ENCODE data around the gene ITGA7.

Gene ITGA7

GRCh38 chr12:55642669-55643068 is 65.0 kb downstream of the ITGA7 start:
- Histone ChIP-seq H2BK15ac (ENCODE audit: low read depth, poor library complexity, severe bottlenecking) (no peak overlapping the region), H3K4ac (ENCODE audit: low read depth in 1 of 2, low read length in 2 of 2) (no peak overlapping the region), H2BK120ac (ENCODE audit: low read depth, low read length) (no peak overlapping the region), H2AK5ac (ENCODE audit: low read length, severe bottlenecking) (no peak overlapping the region), H3K9me3 (ENCODE audit: control insufficient read depth, low read length) (no peaks in the 10 kb centered on the region), H3K4me2 (ENCODE audit: low read length, poor library complexity, severe bottlenecking) (no peak overlapping the region), H2AFZ (ENCODE audit: low read depth, low read length) (no peak overlapping the region), H4K8ac (ENCODE audit: low read length) (no peak overlapping the region), H3K36me3 (ENCODE audit: control insufficient read depth in 1 of 2, insufficient read depth in 2 of 2, low read depth in 1 of 2, low read length in 2 of 2) (peaks cover 0 to 4% of the 10 kb centered on the region in 2 experiments), H4K91ac (ENCODE audit: low read length) (no peak overlapping the region), H2BK5ac (ENCODE audit: low read depth, low read length, poor library complexity, severe bottlenecking) (no peak overlapping the region), H3K27ac (ENCODE audit: low read length, poor library complexity, severe bottlenecking) (no peak overlapping the region), H3K23ac (ENCODE audit: low read length in 2 of 2) (no peak overlapping the region), H3K9ac (ENCODE audit: low read length) (no peak overlapping the region), H3K27me3 (ENCODE audit: control insufficient read depth in 1 of 2, insufficient read depth in 1 of 2, low read length in 2 of 2) (peaks cover 27 to 35% of the 10 kb centered on the region in 2 experiments), H3K79me1 (replicated peaks; ENCODE audit: low read length, poor library complexity, severe bottlenecking) (no peaks in the 10 kb centered on the region), H2BK12ac (ENCODE audit: low read length in 2 of 2) (no peak overlapping the region), H3K14ac (ENCODE audit: low read length in 2 of 2) (no peak overlapping the region), H3K4me1 (ENCODE audit: control insufficient read depth, insufficient read depth, low read depth, low read length) (peaks cover 4% of the 10 kb centered on the region), H3K4me3 (ENCODE audit: insufficient read depth in 1 of 2, low read depth in 1 of 2, low read length in 2 of 2) (no peak overlapping the region), H3K18ac (ENCODE audit: low read depth in 1 of 2, low read length in 2 of 2) (no peak overlapping the region)
- WGBS, result 77% methylated on average over 5 of the region's 7 CpGs
- DNase-seq, result no peak

GRCh38 chr12:55642267-55642666 is 65.4 kb downstream of the ITGA7 start:
- no peak overlapping the region for H3K18ac ChIP-seq (ENCODE audit: low read depth in 1 of 2, low read length in 2 of 2)
- WGBS, result 34% methylated on average over 2 of the region's 2 CpGs
- H2BK5ac ChIP-seq (ENCODE audit: low read depth, low read length, poor library complexity, severe bottlenecking), result no peak overlapping the region
- peaks cover 0 to 4% of the 10 kb centered on the region in 2 experiments for H3K36me3 ChIP-seq (ENCODE audit: control insufficient read depth in 1 of 2, insufficient read depth in 2 of 2, low read depth in 1 of 2, low read length in 2 of 2)
- H3K27me3 ChIP-seq (ENCODE audit: control insufficient read depth in 1 of 2, insufficient read depth in 1 of 2, low read length in 2 of 2), result peaks cover 30 to 40% of the 10 kb centered on the region in 2 experiments
- H3K4me2 ChIP-seq (ENCODE audit: low read length, poor library complexity, severe bottlenecking), result no peak overlapping the region
- no peaks in the 10 kb centered on the region for H3K9me3 ChIP-seq (ENCODE audit: control insufficient read depth, low read length)
- no peak for DNase-seq
- no peak overlapping the region for H4K91ac ChIP-seq (ENCODE audit: low read length)
- H3K4me3 ChIP-seq (ENCODE audit: insufficient read depth in 1 of 2, low read depth in 1 of 2, low read length in 2 of 2), result no peak overlapping the region
- no peaks in the 10 kb centered on the region for H3K79me1 ChIP-seq (replicated peaks; ENCODE audit: low read length, poor library complexity, severe bottlenecking)
- H2AFZ ChIP-seq (ENCODE audit: low read depth, low read length), result no peak overlapping the region
- H3K14ac ChIP-seq (ENCODE audit: low read length in 2 of 2), result no peak overlapping the region
- no peak overlapping the region for H2AK5ac ChIP-seq (ENCODE audit: low read length, severe bottlenecking)
- no peak overlapping the region for H2BK12ac ChIP-seq (ENCODE audit: low read length in 2 of 2)
- H2BK120ac ChIP-seq (ENCODE audit: low read depth, low read length), result no peak overlapping the region
- H3K4ac ChIP-seq (ENCODE audit: low read depth in 1 of 2, low read length in 2 of 2), result no peak overlapping the region
- H2BK15ac ChIP-seq (ENCODE audit: low read depth, poor library complexity, severe bottlenecking), result no peak overlapping the region
- no peak overlapping the region for H3K9ac ChIP-seq (ENCODE audit: low read length)
- no peak overlapping the region for H3K23ac ChIP-seq (ENCODE audit: low read length in 2 of 2)
- peaks cover 4% of the 10 kb centered on the region for H3K4me1 ChIP-seq (ENCODE audit: control insufficient read depth, insufficient read depth, low read depth, low read length)
- H3K27ac ChIP-seq (ENCODE audit: low read length, poor library complexity, severe bottlenecking), result no peak overlapping the region
- H4K8ac ChIP-seq (ENCODE audit: low read length), result no peak overlapping the region

- Histone ChIP-seq H4K8ac (ENCODE audit: low read length) (no peak overlapping the region), H4K91ac (ENCODE audit: low read length) (no peak overlapping the region), H3K36me3 (ENCODE audit: control insufficient read depth in 1 of 2, insufficient read depth in 2 of 2, low read depth in 1 of 2, low read length in 2 of 2) (peaks cover 0 to 4% of the 10 kb centered on the region in 2 experiments), H3K4me2 (ENCODE audit: low read length, poor library complexity, severe bottlenecking) (no peak overlapping the region), H3K79me1 (replicated peaks; ENCODE audit: low read length, poor library complexity, severe bottlenecking) (no peaks in the 10 kb centered on the region), H3K4me3 (ENCODE audit: insufficient read depth in 1 of 2, low read depth in 1 of 2, low read length in 2 of 2) (no peak overlapping the region), H3K23ac (ENCODE audit: low read length in 2 of 2) (no peak overlapping the region), H2BK12ac (ENCODE audit: low read length in 2 of 2) (no peak overlapping the region), H2BK120ac (ENCODE audit: low read depth, low read length) (no peak overlapping the region), H3K14ac (ENCODE audit: low read length in 2 of 2) (no peak overlapping the region), H2BK15ac (ENCODE audit: low read depth, poor library complexity, severe bottlenecking) (no peak overlapping the region), H3K4me1 (ENCODE audit: control insufficient read depth, insufficient read depth, low read depth, low read length) (peaks cover 4% of the 10 kb centered on the region), H2AFZ (ENCODE audit: low read depth, low read length) (no peak overlapping the region), H3K4ac (ENCODE audit: low read depth in 1 of 2, low read length in 2 of 2) (no peak overlapping the region), H3K27ac (ENCODE audit: low read length, poor library complexity, severe bottlenecking) (no peak overlapping the region), H3K27me3 (ENCODE audit: control insufficient read depth in 1 of 2, insufficient read depth in 1 of 2, low read length in 2 of 2) (peaks cover 32 to 46% of the 10 kb centered on the region in 2 experiments), H3K9ac (ENCODE audit: low read length) (no peak overlapping the region), H3K18ac (ENCODE audit: low read depth in 1 of 2, low read length in 2 of 2) (no peak overlapping the region), H2AK5ac (ENCODE audit: low read length, severe bottlenecking) (no peak overlapping the region), H3K9me3 (ENCODE audit: control insufficient read depth, low read length) (no peaks in the 10 kb centered on the region), H2BK5ac (ENCODE audit: low read depth, low read length, poor library complexity, severe bottlenecking) (no peak overlapping the region)
- 82% methylated on average over 5 of the region's 7 CpGs for WGBS
- DNase-seq, result no peak
Measured at GRCh38 chr12:55641595-55641994, 66.1 kb downstream of the ITGA7 start.

- Histone ChIP-seq H3K18ac (ENCODE audit: low read depth in 1 of 2, low read length in 2 of 2) (no peak overlapping the region), H2BK5ac (ENCODE audit: low read depth, low read length, poor library complexity, severe bottlenecking) (no peak overlapping the region), H2BK120ac (ENCODE audit: low read depth, low read length) (no peak overlapping the region), H3K79me1 (replicated peaks; ENCODE audit: low read length, poor library complexity, severe bottlenecking) (no peaks in the 10 kb centered on the region), H2AFZ (ENCODE audit: low read depth, low read length) (no peak overlapping the region), H3K14ac (ENCODE audit: low read length in 2 of 2) (no peak overlapping the region), H3K27ac (ENCODE audit: low read length, poor library complexity, severe bottlenecking) (no peak overlapping the region), H3K4ac (ENCODE audit: low read depth in 1 of 2, low read length in 2 of 2) (no peak overlapping the region), H3K4me1 (ENCODE audit: control insufficient read depth, insufficient read depth, low read depth, low read length) (no peaks in the 10 kb centered on the region), H4K91ac (ENCODE audit: low read length) (no peak overlapping the region), H3K36me3 (ENCODE audit: control insufficient read depth in 1 of 2, insufficient read depth in 2 of 2, low read depth in 1 of 2, low read length in 2 of 2) (no peaks in the 10 kb centered on the region), H3K27me3 (ENCODE audit: control insufficient read depth in 1 of 2, insufficient read depth in 1 of 2, low read length in 2 of 2) (peaks cover 32 to 76% of the 10 kb centered on the region in 2 experiments), H3K23ac (ENCODE audit: low read length in 2 of 2) (no peak overlapping the region), H4K8ac (ENCODE audit: low read length) (no peak overlapping the region), H3K4me3 (ENCODE audit: insufficient read depth in 1 of 2, low read depth in 1 of 2, low read length in 2 of 2) (no peak overlapping the region), H2BK12ac (ENCODE audit: low read length in 2 of 2) (no peak overlapping the region), H3K9me3 (ENCODE audit: control insufficient read depth, low read length) (no peaks in the 10 kb centered on the region), H3K4me2 (ENCODE audit: low read length, poor library complexity, severe bottlenecking) (no peak overlapping the region), H3K9ac (ENCODE audit: low read length) (no peak overlapping the region), H2BK15ac (ENCODE audit: low read depth, poor library complexity, severe bottlenecking) (no peak overlapping the region), H2AK5ac (ENCODE audit: low read length, severe bottlenecking) (no peak overlapping the region)
- no peak for DNase-seq
- 80% methylated on average over 15 of the region's 15 CpGs for WGBS
Measured at GRCh38 chr12:55637467-55637866, 70.2 kb downstream of the ITGA7 start.

Data from mesenchymal stem cell (in vitro differentiated cells and primary cell).